SHP77 (cell line): ENCODE measurements around the gene DIAPH1.

ENCODE experiments used
- DNase-seq, 2 experiments: peaks; one replicate each; lab custom pipeline; 2025; lab: John Stamatoyannopoulos, UW

DIAPH1 gene

DNA sequence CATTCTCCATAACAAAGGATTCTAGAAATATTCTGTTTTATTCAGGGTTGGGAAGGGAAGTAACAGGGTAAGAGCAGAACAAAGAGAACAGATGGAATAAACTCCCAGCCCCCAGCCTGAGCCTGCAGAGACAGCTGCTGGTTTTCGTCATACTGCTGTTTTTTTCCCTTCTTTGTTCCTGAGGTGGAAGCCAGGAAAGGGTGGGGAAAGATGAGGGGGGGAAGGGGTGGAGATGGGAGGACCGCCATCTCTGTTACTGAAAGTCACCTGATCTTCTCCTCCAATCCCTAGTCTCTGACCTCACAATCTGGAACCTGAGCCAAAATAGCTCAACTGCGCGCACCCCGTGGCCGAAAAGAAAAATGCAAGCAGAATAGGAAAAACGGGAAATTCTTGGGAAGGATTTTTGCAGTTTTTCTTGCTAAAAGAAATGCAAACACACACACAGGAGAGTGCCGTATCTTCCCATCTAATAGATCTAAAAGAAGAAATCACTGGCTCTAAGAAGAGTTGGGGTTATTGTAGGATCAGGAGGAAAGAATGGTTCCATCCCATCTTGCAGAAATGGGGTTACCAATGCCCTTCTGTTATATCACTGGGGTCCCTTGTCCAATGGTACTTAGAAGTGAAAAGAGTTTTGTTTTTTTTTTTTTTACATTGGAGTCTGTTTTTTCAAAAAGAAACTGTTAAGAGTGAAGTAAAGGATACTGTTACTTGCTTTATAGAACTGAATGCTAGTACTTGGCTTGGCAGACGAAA, 57.9 kb downstream of the DIAPH1 start:
- peak; percentile 96 for DNase-seq

GRCh38 chr5:141560151-141560550, 58.6 kb downstream of the DIAPH1 start:
- peak in 1 of 2 experiments; percentile 5 for DNase-seq

GRCh38 chr5:141559461-141559860, 59.3 kb downstream of the DIAPH1 start:
- no peak for DNase-seq

DNA sequence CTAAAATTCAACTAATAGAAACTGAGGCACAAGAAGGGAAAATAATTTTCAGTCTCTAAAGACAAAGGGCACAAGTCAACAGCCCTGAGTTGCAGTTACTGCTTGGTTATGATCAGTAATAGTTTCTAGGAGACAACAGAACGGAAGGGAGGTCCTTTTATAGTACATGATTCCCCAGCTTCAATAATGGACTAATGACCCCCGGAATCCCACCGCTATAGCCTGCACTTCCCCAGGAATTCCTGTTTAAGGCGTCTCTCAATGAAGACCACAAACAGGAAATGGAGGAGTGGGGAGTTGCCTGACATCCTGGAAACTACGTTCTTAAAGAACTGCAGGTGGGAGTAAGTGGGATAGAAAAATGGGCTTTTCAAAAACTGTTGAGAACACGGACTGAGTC, 60.6 kb downstream of the DIAPH1 start:
- no peak for DNase-seq

DNA sequence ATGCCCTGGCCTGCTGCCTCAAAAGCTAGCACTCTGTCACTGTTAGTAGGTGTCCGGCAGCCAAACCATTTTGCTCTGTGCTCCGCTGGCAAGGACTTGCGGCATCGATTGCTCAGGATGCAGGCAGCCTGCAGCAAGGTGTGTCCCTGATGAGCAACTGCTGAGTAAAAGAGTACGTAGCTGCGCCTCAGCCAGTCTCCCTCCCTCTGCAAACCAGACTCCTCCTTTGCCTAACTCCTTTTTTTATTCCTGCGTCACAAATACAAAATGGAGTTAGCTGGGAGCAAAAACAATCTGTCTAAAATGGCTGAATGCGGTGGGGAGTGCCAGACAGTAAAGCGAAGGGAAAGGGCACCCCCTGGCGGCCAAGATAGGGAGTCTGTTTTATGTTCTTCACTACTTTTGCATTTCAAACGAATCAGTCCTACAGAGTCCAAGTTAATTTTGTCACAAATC, 61.1 kb downstream of the DIAPH1 start:
- DNase-seq, result peak; percentile 88 to 92

- DNase-seq, result no peak
Measured at GRCh38 chr5:141547921-141548320, 70.9 kb downstream of the DIAPH1 start.

- no peak for DNase-seq
Measured at GRCh38 chr5:141547488-141547887, 71.3 kb downstream of the DIAPH1 start.

- DNase-seq, result no peak
Measured at GRCh38 chr5:141543053-141543452, 75.7 kb downstream of the DIAPH1 start.

DNA sequence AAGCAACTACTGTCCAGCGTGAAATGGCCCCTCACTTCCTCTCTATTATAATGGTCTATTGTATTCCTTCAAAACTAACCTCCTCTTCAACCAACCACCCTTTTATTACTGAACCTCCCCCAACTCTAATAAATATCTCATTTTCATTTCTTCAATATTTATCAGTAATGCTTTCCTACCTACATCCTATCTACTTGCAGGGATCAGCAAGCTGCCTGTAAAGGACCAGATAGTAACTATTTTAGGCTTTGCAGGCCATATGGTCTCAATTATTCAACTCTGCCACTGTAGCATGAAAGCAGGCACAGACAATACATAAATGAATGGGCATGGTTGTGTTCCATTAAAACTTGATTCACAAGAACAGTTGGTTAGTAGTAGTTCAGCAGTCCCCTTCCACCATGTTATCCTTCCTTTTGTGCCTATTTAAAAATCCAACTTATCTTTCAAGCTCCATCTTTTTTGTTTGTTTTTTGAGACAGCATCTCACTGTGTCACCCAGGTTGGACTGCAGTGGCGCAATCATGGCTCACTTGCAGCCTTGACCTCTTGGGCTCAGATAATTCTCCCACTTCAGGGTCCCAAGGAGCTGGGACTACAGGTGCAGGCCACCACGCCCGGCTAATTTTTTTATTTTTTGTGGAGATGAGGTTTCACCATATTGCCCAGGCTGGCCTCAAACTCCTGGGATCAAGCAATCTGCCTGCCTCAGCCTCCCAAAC, 84.1 kb downstream of the DIAPH1 start:
- no peak for DNase-seq

GRCh38 chr5:141533897-141534296, 84.9 kb downstream of the DIAPH1 start:
- no peak for DNase-seq

- DNase-seq, result no peak
Measured at GRCh38 chr5:141532726-141533125, 86.1 kb downstream of the DIAPH1 start.

GRCh38 chr5:141529873-141530272, 88.9 kb downstream of the DIAPH1 start:
- no peak for DNase-seq

DNA sequence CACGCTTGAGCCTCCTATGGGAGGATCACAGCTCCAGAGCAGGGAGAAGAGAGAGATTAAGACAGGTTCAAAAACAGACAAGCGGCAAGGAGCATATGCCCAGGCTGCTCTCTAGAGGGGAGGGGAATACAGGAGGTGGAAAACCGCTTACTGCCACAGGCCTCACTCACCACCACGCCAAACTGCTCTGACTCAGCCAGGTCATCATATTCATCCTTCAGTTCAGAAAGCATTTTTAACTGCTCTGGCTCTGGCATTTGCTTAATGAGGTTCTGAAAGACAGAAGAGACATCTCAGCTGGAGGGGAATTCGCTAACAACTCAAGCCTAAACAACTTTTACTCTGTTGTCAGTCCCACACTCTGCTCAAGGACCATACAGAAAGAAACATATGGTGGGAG, 89.8 kb downstream of the DIAPH1 start:
- no peak for DNase-seq

- DNase-seq, result no peak
Measured at GRCh38 chr5:141528291-141528984, 90.4 kb downstream of the DIAPH1 start.

DNA sequence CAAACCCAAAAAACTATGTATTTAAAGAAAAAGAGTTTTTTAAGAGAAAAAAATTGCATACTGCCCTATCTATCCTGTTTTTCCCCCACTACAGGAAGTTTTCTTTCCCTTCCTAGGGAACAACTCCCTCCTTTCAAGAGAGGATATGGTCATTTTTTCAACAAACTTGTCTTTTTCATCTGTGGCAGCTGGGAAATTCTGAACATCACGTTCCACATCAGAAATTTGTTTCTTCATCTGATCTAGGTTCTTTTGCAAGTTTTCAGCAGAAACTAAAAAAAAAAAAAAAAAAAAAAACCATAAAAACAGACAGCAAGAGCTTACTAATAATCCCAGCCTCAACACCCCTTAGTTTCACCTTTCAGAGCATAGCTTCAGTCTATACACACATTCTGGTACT, 91.4 kb downstream of the DIAPH1 start:
- no peak for DNase-seq

GRCh38 chr5:141525653-141526052, 93.1 kb downstream of the DIAPH1 start:
- no peak for DNase-seq

GRCh38 chr5:141524604-141525597, 93.9 kb downstream of the DIAPH1 start:
- peak; percentile 71 to 82 for DNase-seq

GRCh38 chr5:141523991-141524390, 94.8 kb downstream of the DIAPH1 start:
- DNase-seq, result no peak

- DNase-seq, result no peak
Measured at GRCh38 chr5:141522301-141522700, 96.5 kb downstream of the DIAPH1 start.

GRCh38 chr5:141521244-141521781, 97.5 kb downstream of the DIAPH1 start:
- DNase-seq, result no peak
